ENCODE data around the gene TLK2.
"Not testable (repeated sequence)": the region's sequence is repeated elsewhere in the genome, so short reads cannot be mapped to it uniquely, and the experiment has no call there.

Gene TLK2

DNA sequence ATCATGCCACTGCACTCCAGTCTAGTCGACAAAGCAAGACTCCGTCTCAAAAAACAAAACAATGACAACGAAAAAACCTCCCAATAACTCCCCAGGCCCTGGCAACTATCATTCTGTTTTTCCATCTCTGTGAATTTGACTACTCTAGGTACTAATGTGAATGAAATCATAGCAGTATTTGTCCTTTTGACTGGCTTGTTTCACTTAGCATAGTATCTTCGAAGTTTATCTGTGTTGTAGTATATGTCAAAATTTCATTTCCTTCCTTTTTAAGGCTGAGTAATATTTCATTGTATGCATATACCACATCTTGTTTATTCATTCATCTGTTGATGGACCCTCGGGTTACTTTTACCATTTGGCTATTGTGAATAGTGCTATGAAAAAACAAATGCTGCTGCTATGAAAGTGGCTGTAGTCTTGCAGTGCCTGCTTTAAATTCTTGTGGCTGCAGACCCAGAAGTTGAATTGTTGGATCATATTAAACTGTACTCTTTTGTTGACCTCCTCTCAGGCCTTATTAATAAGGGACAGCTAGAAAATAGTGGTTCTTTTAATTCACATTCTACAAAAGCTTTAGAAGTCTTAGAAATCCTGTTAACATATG lies 14.5 kb downstream of the TLK2 start:
- DNase-seq, result not testable (repeated sequence)

DNA sequence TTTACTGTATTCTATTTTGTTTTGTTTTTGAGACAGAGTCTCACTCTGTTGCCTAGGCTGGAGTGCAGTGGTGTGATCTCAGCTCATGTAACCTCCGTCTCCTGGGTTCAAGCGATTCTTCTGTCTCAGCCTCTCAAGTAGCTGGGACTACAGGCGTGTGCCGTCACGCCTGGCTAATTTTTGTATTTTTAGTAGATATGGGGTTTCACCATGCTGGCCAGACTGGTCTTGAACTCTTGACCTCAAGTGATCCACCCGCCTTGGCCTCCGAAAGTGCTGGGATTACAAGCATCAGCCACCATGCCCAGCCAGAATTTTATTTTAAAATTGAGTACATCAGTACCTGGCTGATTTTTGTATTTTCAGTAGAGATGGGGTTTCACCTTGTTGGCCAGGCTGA lies 15.4 kb downstream of the TLK2 start:
- not testable (repeated sequence) for DNase-seq

DNA sequence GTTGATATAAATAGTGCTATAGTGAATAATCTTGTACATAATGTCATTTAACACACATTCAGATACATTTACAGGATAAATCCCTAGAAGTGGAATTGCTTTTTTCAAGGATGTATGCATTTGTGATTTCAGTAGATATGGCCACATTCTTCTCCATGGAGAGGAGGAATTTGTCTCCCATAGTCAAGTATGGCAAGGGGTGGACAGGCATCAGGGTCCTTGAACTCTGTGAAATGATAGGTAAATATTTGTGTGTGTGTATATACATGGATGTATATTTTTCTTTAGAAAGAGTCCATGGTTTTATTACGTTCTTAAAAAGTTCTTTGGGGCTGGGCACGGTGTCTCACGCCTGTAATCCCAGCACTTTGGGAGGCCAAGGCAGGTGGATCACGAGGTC lies 17.7 kb downstream of the TLK2 start:
- not testable (repeated sequence) for DNase-seq

DNA sequence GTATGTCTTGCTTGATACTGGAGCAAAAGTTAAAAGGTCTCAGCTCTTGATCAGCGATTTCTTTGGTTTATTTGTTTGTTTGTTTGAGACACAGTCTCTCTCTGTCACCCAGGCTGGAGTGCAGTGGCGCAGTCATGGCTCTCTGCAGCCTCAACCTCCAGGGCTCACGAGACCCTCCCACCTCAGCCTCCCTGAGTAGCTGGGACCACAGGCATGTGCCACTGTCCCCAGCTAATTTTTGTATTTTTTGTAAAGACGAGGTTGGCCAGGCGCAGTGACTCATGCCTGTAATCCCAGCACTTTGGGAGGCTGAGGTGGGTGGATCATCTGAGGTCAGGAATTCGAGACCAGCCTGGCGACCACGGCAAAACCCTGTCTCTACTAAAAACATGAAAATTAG lies 20.2 kb downstream of the TLK2 start:
- not testable (repeated sequence) for DNase-seq

DNA sequence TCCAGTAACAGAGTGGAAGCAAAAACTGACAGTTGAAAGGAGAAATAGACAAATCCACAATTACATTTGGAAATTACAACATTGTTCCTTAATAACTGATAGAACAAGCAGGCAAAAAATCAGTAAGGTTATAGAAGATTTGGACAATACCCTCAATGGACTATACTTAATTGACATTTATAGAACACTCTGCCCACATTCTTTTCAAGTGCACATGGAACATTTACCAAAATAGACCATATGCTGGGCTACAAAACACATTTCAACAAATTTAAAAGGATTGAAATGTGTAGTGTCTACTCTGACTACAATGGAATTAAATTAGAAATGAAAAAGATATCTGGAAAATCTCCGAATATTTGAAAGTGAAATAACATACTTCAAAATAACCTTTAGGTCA lies 21.8 kb downstream of the TLK2 start:
- not testable (repeated sequence) for DNase-seq

DNA sequence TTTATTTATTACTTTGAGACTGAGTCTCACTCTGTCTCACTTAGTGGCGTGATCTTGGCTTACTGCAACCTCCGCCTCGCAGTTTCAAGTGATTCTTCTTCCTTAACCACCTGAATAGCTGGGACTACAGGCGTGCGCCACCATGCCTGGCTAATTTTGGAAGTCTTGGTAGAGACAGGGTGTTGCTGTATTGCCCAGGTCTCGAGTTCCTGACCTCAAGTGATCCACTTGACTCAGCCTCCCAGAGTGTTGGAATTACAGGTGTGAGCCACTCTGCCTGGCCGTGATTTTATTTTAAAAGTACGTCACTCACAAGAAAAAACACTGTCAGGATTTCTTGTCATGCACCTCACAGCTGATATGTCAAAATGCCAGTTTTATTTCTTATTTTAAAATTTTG lies 26.2 kb downstream of the TLK2 start:
- not testable (repeated sequence) for DNase-seq

GRCh38 chr17:62507191-62507836 lies 28.7 kb downstream of the TLK2 start:
- DNase-seq, result not testable (repeated sequence)

GRCh38 chr17:62510247-62510819 lies 31.7 kb downstream of the TLK2 start:
- DNase-seq, result not testable (repeated sequence)

GRCh38 chr17:62511014-62511413 lies 32.4 kb downstream of the TLK2 start:
- not testable (repeated sequence) for DNase-seq

- DNase-seq, result not testable (repeated sequence)
Measured at GRCh38 chr17:62516376-62516775, 37.8 kb downstream of the TLK2 start.

DNA sequence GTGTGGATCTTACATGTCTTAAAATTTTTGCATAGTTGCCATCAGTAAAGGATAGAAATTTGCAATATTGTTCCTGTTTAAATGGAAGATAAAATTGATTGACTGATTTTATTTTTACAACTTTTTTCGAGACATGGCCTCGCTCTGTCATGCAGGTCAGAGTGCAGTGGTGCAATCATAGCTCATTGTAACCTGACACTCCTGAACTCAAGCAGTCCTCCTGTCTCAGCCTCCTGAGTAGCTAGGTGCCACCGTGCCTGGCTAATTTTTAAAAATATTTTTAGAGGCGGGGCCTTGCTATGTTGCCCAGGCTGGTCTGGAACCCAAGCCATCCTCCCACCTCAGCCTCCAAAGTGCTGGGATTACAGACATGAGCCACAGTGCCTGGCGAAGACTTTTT lies 42.7 kb downstream of the TLK2 start:
- DNase-seq, result not testable (repeated sequence)

- not testable (repeated sequence) for DNase-seq
Measured at GRCh38 chr17:62524077-62524476, 45.5 kb downstream of the TLK2 start.

GRCh38 chr17:62525317-62525716 lies 46.7 kb downstream of the TLK2 start:
- not testable (repeated sequence) for DNase-seq

- DNase-seq, result not testable (repeated sequence)
Measured at GRCh38 chr17:62530936-62531335, 52.3 kb downstream of the TLK2 start.

DNA sequence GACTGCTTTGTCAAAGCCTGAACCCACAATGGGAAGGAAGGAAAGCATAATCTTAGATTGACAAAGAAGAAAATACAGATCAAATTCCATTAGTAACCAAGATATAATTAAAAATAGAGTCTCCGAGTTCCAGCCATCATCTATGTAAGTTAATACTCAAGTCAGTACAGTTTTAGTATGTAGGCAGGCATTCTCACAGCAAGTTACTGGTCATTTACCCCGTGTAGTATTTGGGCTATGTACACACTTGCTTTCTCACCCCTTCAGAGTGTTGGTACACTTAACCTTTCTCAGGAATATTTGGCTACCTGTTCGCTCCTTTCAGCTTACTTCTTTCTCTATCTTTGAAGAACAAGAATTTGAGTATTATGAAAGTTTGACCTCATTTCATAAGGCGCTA lies 57.9 kb downstream of the TLK2 start:
- DNase-seq, result not testable (repeated sequence)

DNA sequence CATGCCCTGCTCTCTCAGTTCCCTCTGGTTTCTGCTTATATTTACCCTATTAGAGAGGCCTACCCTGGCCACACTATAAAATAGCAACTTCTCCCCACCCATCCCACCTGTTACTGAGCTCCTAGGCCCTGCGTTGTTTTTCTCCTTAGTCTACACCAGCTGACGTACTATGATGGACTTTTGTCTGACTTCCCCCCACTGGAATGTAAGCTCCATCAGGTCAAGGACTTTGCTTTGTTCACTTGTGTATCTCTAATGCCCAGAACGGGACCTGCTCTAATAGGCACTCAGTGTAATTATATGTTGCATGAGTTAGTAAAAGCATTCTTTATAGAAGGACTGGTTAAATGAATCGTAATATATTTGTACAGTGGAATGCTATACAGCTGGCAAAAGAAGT lies 62.4 kb downstream of the TLK2 start:
- peak; percentile 7 for DNase-seq

DNA sequence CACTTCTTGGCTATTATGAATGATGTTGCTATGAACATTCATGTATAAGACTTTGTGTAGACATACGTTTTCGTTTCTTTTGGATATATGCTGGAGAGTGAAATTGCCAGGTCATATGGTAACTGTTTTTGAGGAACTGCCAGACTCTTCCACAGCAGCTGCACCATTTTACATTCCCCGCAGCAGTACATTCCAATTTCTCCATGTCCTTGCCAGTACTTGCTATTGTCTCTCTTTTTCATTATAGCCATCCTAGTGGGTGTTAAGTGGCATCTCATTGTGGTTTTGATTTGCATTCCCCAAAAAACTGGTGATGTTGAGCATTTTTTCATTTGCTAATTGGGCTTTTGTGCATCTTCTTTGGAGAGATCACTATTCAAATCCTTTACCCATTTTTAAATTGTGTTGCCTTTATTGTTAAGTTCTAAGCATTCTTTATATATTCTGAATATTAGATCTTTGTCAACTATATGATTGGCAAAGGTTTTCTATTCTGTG lies 64.7 kb downstream of the TLK2 start:
- not testable (repeated sequence) for DNase-seq

- not testable (repeated sequence) for DNase-seq
Measured at GRCh38 chr17:62546066-62546465, 67.4 kb downstream of the TLK2 start.

- DNase-seq, result peak; percentile 62
Measured at GRCh38 chr17:62552851-62553659, 74.4 kb downstream of the TLK2 start.

- DNase-seq, result not testable (repeated sequence)
Measured at GRCh38 chr17:62557532-62557931, 78.9 kb downstream of the TLK2 start.

DNA sequence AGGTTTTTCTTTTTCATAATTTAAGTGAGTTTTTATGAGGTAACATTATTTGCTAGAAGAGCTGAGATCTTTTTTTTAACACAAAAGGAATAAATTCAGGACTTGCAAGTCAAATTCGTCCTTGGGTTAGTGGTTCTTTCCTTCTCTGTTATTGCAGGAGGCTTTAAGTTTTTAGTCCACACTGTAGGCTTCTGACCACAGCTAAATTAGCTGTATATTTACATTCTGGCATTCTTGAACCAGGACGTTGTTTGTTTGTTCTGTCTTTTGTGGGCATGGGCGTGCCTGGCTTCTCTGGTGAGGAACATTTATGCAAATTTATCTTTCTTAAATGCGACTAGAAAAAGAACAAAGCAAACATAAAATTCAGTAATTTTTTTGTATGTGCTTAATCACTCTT lies 80.3 kb downstream of the TLK2 start:
- not testable (repeated sequence) for DNase-seq

DNA sequence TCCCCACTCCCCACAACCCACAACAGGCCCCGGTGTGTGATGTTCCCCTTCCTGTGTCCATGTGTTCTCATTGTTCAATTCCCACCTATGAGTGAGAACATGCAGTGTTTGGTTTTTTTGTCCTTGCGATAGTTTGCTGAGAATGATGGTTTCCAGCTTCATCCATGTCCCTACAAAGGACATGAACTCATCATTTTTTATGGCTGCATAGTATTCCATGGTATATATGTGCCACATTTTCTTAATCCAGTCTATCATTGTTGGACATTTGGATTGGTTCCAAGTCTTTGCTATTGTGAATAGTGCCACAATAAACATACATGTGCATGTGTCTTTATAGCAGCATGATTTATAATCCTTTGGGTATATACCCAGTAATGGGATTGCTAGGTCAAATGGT lies 82.3 kb downstream of the TLK2 start:
- DNase-seq, result not testable (repeated sequence)

DNA sequence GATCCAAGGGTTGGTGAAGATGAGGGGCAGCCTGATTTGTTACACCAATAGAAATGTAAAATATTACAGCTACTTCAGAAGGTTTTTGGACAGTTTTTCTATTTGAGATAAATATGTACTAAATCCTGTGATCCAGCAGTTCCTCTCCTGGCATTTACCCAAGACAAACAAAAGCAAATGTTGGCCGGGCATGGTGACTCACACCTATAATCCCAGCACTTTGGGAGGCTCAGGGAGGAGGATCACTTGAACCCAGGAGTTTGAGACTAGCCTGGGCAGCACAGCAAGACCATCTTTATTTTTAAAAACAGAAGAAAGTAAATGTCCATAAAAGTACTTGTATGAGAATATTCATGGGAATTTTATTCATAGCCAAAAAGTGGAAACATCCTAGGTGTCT lies 84.0 kb downstream of the TLK2 start:
- peak; percentile 57 for DNase-seq

Measured in NCI-H69 (cell line).